CD4-positive, alpha-beta T cell treated with Interleukin-6 for 4 hours (primary cell): ENCODE measurements around the gene LMBR1L.

Experiments used
- DNase-seq: peaks from one replicate; pipeline ENCODE4 v3.0.0-alpha.2; 2020; ENCODE audit warnings: mixed read lengths

LMBR1L gene

GRCh38 chr12:49051373-49051764 lies 59.3 kb downstream of the LMBR1L start:
- DNase-seq: no peak

- no peak for DNase-seq
Measured at GRCh38 chr12:49050507-49051372, 59.9 kb downstream of the LMBR1L start.

GRCh38 chr12:49049566-49050224 lies 61.0 kb downstream of the LMBR1L start:
- DNase-seq: no peak

DNA sequence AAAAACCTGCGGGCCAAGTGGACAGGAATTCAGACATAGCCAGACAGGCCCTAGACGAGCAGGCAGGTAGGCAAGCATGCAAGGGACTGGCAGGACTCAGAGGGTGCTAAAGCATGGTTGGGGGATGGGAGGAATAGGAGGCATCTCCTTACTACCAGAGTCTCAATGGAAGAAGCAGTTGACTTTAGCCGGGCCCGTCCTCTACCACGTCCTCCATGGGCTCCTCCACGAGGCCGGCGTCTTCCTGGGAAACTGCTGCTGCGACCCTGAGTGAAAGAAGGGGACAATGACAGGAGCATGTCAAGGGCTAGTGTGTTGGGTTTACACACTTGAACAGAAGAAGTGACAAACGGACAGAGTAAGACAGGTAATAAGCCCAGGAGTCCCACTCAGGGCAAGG lies 61.7 kb downstream of the LMBR1L start:
- DNase-seq: no peak
